ENCODE measurements around the gene NKG7.

DNA sequence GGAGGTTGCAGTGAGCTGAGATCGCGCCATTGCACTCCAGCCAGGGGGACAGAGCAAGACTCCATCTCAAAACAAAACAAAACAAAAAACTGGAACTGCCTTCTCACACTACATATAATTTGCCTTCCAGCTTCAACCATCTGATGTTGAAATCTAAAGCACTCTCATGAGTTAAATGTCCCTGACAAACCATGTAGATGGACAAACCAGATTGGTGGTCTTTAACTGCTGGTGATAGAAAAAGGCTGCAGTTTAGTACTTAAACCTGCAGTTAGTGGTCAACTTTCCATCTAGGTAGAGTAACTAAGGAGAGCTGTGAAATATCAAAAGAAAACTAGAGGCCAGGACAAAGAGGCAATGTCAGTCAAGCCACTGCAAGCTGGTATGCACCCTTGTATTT lies 23.7 kb upstream of the NKG7 start:
- TF ChIP-seq, protein P1, sequence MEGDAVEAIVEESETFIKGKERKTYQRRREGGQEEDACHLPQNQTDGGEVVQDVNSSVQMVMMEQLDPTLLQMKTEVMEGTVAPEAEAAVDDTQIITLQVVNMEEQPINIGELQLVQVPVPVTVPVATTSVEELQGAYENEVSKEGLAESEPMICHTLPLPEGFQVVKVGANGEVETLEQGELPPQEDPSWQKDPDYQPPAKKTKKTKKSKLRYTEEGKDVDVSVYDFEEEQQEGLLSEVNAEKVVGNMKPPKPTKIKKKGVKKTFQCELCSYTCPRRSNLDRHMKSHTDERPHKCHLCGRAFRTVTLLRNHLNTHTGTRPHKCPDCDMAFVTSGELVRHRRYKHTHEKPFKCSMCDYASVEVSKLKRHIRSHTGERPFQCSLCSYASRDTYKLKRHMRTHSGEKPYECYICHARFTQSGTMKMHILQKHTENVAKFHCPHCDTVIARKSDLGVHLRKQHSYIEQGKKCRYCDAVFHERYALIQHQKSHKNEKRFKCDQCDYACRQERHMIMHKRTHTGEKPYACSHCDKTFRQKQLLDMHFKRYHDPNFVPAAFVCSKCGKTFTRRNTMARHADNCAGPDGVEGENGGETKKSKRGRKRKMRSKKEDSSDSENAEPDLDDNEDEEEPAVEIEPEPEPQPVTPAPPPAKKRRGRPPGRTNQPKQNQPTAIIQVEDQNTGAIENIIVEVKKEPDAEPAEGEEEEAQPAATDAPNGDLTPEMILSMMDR (IDR thresholded peaks at IDR 0.05): no peak
- TF ChIP-seq POLR2A (IDR thresholded peaks at IDR 0.05): no peak
